HCT116 (cell line): ENCODE data around the gene TLX1. TPM values are rescaled to one million over a fixed set of nuclear protein-coding genes. Genes with fewer than 3 reads are reported as not detected.

Experiments
- ATAC-seq: fragments of 200-7000 bp; cut with Tn5 transposase; 2 replicates; pipeline ENCODE4 v1.9.1; 2020; ENCODE audit warnings: mild to moderate bottlenecking, moderate library complexity
- BruUV-seq: library from RNA; stranded (reverse); fragments of 400-500 nt; replicated peaks from 2 replicates; lab custom pipeline; 2021; lab: Mats Ljungman, UMichigan
- CTCF ChIA-PET: fragments of 300-600 bp; sonication (Branson Sonifier 250); formaldehyde crosslinking; loops from one replicate; lab custom pipeline; 2021; ENCODE audit warnings: antibody characterized with exemption; lab: Charles Lee
- POLR2A ChIA-PET: fragments of 300-600, 350-600 bp; sonication (Branson Sonifier 250); formaldehyde crosslinking; loops from one replicate; lab custom pipeline; 2021; ENCODE audit warnings: antibody characterized with exemption; lab: Charles Lee
- RAD21 ChIA-PET, 2 experiments: fragments of 300-600 bp; sonication (Branson Sonifier 250); formaldehyde crosslinking; loops; one replicate each; lab custom pipeline; 2023; ENCODE audit warnings: low total read pairs in 2 of 2; ENCODE audit not compliant: uncharacterized antibody in 2 of 2, unreplicated experiment in 2 of 2, low non-redundant PET in 1 of 2; lab: Charles Lee
- DNase-seq: peaks from one replicate; pipeline ENCODE4 v3.0.0-alpha.2; 2010; ENCODE audit warnings: low read depth, low spot score
- H2AFZ ChIP-seq: fragments of 200-600 bp; shearing (Covaris generic), sonication (generic); 2 replicates; pipeline ENCODE4 v1.6.1; 2017; ENCODE audit warnings: low read depth, mixed run types, mixed read lengths, antibody characterized with exemption, low read length; ENCODE audit not compliant: poor library complexity, severe bottlenecking
- H3K27ac ChIP-seq: 2 replicates; pipeline ENCODE4 v1.5.1; 2012; ENCODE audit warnings: low read depth, low read length
- H3K27me3 ChIP-seq: fragments of 200-600 bp; sonication (generic); 2 replicates; pipeline ENCODE4 v1.6.1; 2016; ENCODE audit warnings: mixed run types, low read length, mixed read lengths; ENCODE audit not compliant: insufficient read depth
- H3K36me3 ChIP-seq, 2 experiments: fragments of 200-500 bp in 1 of 2; fragments of 200-600 bp in 1 of 2; sonication (Bioruptor generic) in 1 of 2; sonication (generic) in 1 of 2; 2 replicates each; pipeline versions ENCODE4 v1.5.1 to v1.6.1; 2014 to 2016; ENCODE audit warnings: low read length in 2 of 2, inconsistent platforms in 1 of 2, mixed read lengths in 1 of 2, mixed run types in 1 of 2; ENCODE audit not compliant: insufficient read depth in 2 of 2, control insufficient read depth in 1 of 2
- H3K4me1 ChIP-seq, 2 experiments: fragments of 200-600 bp in 1 of 2; sonication (generic) in 1 of 2; 2 replicates each; pipeline versions ENCODE4 v1.5.1 to v1.6.1; 2012 to 2017; ENCODE audit warnings: low read length in 2 of 2, inconsistent platforms in 1 of 2, mild to moderate bottlenecking in 1 of 2, mixed read lengths in 1 of 2, mixed run types in 1 of 2, moderate library complexity in 1 of 2; ENCODE audit not compliant: insufficient read depth in 2 of 2, control insufficient read depth in 1 of 2
- H3K4me2 ChIP-seq: fragments of 200-600 bp; sonication (generic); 2 replicates; pipeline ENCODE4 v1.6.1; 2017; ENCODE audit warnings: mixed run types, low read length, mixed read lengths
- H3K4me3 ChIP-seq, 2 experiments: fragments of 200-600 bp in 1 of 2; sonication (generic) in 1 of 2; replicated peaks in 1 of 2; 2 replicates each; pipeline ENCODE4 v1.5.1; 2011 to 2016; ENCODE audit warnings: low read length in 2 of 2, control low read depth in 1 of 2, low read depth in 1 of 2, mild to moderate bottlenecking in 1 of 2, mixed read lengths in 1 of 2, mixed run types in 1 of 2
- H3K79me2 ChIP-seq: fragments of 200-600 bp; sonication (generic); 2 replicates; pipeline ENCODE4 v1.6.1; 2017; ENCODE audit warnings: mild to moderate bottlenecking, mixed run types, low read length, moderate library complexity, mixed read lengths; ENCODE audit not compliant: insufficient read depth
- H3K9ac ChIP-seq: fragments of 200-600 bp; sonication (generic); 2 replicates; pipeline ENCODE4 v1.6.1; 2016; ENCODE audit warnings: low read length, mixed read lengths
- H3K9me2 ChIP-seq: fragments of 200-600 bp; sonication (generic), shearing (Covaris generic); 2 replicates; pipeline ENCODE4 v1.6.1; 2017; ENCODE audit warnings: mixed run types, mild to moderate bottlenecking, moderate library complexity; ENCODE audit not compliant: insufficient read depth
- H3K9me3 ChIP-seq, 2 experiments: fragments of 200-500 bp in 1 of 2; fragments of 200-600 bp in 1 of 2; sonication (Bioruptor generic) in 1 of 2; sonication (generic) in 1 of 2; 2 replicates each; pipeline ENCODE4 v1.6.1; 2014 to 2017; ENCODE audit warnings: low read length in 2 of 2, mixed read lengths in 2 of 2, inconsistent platforms in 1 of 2, low read depth in 1 of 2, mild to moderate bottlenecking in 1 of 2, mixed run types in 1 of 2, moderate library complexity in 1 of 2; ENCODE audit not compliant: control insufficient read depth in 1 of 2, insufficient read depth in 1 of 2
- H4K20me1 ChIP-seq: fragments of 200-600 bp; sonication (generic), shearing (Covaris generic); 2 replicates; pipeline ENCODE4 v1.6.1; 2017; ENCODE audit warnings: mixed run types, mild to moderate bottlenecking, moderate library complexity; ENCODE audit not compliant: insufficient read depth
- CEBPB ChIP-seq: IDR thresholded peaks from 2 replicates; pipeline ENCODE4 v1.6.1; 2012; ENCODE audit warnings: low read depth
- FOSL1 ChIP-seq: IDR thresholded peaks from 2 replicates; pipeline ENCODE4 v1.6.1; 2012; ENCODE audit warnings: low read depth
- JUND ChIP-seq: IDR thresholded peaks from 2 replicates; pipeline ENCODE4 v1.6.1; 2012
- SRF ChIP-seq: IDR thresholded peaks from 2 replicates; pipeline ENCODE4 v1.6.1; 2012; ENCODE audit warnings: low read depth
- YY1 ChIP-seq: IDR thresholded peaks from 2 replicates; pipeline ENCODE4 v1.6.1; 2011; ENCODE audit warnings: low read length, low read depth, moderate library complexity, mild to moderate bottlenecking; ENCODE audit not compliant: insufficient replicate concordance; ENCODE audit errors: extremely low read depth
- intact Hi-C: fragments of 100-400 bp; cut with micrococcal nuclease; formaldehyde crosslinking; loops from 2 replicates; pipeline ENCODE4 v1.10.0; 2022
- total RNA-seq: library from RNA; stranded (reverse); gene quantifications from one replicate; pipeline ENCODE4 v1.2.1, GENCODE V29; 2021; ENCODE audit not compliant: unreplicated experiment
- TF ChIP-seq, protein P1 (sequence below): IDR thresholded peaks from 2 replicates; pipeline ENCODE4 v1.6.1; 2012; ENCODE audit warnings: low read depth

TLX1 gene
- total RNA-seq, 1 experiment from 2014 or later: not detected

DNA sequence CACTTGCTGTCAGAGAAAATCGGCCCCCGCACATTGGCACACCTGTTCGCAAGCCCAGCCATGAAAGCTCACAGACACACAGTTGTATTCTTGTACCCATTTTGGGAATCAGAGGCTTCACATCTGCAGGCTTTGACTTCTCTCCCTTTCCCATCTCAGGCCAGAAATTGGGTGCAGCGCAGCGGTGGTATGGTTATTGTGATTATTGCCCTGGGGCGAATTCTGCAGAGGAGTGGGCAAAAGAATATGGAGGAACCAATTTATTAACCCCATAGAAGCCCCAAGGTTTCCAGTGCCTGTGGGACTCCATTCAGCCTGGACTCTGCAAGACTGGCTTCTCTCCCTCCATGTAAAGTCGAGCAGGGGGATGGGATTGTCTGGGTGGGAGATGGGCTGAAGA lies 14.0 kb downstream of the TLX1 start:
- no peak overlapping the region for H3K4me2 ChIP-seq
- BruUV-seq: no TSS peak
- no peaks in the 10 kb centered on the region for H3K9me2 ChIP-seq
- POLR2A ChIA-PET: no interaction called here
- peaks cover 3 to 23% of the 10 kb centered on the region in 2 experiments; a peak in 3 of 4 replicates for H3K4me1 ChIP-seq
- no peaks in the 10 kb centered on the region for H3K79me2 ChIP-seq
- no peak overlapping the region for H3K9ac ChIP-seq
- H3K27me3 ChIP-seq: no peaks in the 10 kb centered on the region
- no peaks in the 10 kb centered on the region for H4K20me1 ChIP-seq
- no peaks in the 10 kb centered on the region for H3K36me3 ChIP-seq
- TF ChIP-seq YY1 (no peak), SRF (no peak), JUND (no peak), CEBPB (no peak), FOSL1 (no peak)
- TF ChIP-seq, protein P1, sequence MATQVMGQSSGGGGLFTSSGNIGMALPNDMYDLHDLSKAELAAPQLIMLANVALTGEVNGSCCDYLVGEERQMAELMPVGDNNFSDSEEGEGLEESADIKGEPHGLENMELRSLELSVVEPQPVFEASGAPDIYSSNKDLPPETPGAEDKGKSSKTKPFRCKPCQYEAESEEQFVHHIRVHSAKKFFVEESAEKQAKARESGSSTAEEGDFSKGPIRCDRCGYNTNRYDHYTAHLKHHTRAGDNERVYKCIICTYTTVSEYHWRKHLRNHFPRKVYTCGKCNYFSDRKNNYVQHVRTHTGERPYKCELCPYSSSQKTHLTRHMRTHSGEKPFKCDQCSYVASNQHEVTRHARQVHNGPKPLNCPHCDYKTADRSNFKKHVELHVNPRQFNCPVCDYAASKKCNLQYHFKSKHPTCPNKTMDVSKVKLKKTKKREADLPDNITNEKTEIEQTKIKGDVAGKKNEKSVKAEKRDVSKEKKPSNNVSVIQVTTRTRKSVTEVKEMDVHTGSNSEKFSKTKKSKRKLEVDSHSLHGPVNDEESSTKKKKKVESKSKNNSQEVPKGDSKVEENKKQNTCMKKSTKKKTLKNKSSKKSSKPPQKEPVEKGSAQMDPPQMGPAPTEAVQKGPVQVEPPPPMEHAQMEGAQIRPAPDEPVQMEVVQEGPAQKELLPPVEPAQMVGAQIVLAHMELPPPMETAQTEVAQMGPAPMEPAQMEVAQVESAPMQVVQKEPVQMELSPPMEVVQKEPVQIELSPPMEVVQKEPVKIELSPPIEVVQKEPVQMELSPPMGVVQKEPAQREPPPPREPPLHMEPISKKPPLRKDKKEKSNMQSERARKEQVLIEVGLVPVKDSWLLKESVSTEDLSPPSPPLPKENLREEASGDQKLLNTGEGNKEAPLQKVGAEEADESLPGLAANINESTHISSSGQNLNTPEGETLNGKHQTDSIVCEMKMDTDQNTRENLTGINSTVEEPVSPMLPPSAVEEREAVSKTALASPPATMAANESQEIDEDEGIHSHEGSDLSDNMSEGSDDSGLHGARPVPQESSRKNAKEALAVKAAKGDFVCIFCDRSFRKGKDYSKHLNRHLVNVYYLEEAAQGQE: no peak
- DNase-seq: no peak
- CTCF ChIA-PET: interaction anchor here (6.3 to 7.3 kb wide), 2 partner anchors 50 to 94 kb away, joined by 104 to 414 read pairs; no protein-coding TSS in a partner anchor
- H3K9me3 ChIP-seq: no peaks in the 10 kb centered on the region
- H3K4me3 ChIP-seq: no peak overlapping the region
- H2AFZ ChIP-seq: no peak overlapping the region
- RAD21 ChIA-PET: no interaction called here
- no peak for ATAC-seq
- no peak overlapping the region for H3K27ac ChIP-seq
- intact Hi-C loops: no loop called here
